GM10847 (cell line): ENCODE results near the gene TMEM52.

Experiments used
- POLR2A ChIP-seq: IDR thresholded peaks from 2 replicates; pipeline ENCODE4 v1.6.1; 2011; ENCODE audit not compliant: insufficient read length; ENCODE audit errors: extremely low read depth

The TMEM52 gene

GRCh38 chr1:1899266-1899966 is 19.7 kb downstream of the TMEM52 start:
- TF ChIP-seq POLR2A, result no peak

DNA sequence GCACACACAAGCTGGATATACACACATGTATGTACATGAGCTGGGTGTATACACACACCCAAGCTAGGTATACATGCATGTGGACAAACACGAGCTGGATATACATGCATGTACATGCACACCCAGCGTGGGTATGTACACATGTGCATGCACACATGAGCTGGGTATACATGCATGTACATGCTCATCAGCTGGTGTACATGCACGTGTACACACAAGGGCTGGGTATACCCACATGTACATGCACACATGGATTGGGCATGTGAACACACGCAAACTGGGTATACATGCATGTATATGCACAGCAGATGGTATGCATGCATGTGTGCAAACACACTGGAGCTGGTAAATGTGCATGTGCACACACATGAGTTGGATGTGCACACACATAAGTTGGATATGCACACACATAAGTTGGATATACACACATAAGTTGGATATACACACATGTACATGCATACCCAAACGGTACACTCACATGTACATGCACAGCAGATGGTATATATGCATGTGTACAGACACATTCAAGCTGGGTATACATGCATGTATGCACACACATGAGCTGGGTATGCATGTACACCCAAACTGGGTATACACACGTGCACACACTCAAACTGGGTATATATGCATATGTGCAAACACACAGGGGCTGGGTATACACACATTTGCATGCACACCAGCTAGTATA is 20.7 kb downstream of the TMEM52 start:
- no peak for TF ChIP-seq POLR2A

GRCh38 chr1:1895456-1896336 is 23.4 kb downstream of the TMEM52 start:
- TF ChIP-seq POLR2A, result no peak

- no peak for TF ChIP-seq POLR2A
Observed at GRCh38 chr1:1895060-1895418, 24.0 kb downstream of the TMEM52 start.

- TF ChIP-seq POLR2A, result no peak
Observed at GRCh38 chr1:1894354-1895059, 24.6 kb downstream of the TMEM52 start.

- no peak for TF ChIP-seq POLR2A
Observed at GRCh38 chr1:1893997-1894353, 25.1 kb downstream of the TMEM52 start.

GRCh38 chr1:1893291-1893985 is 25.6 kb downstream of the TMEM52 start:
- no peak for TF ChIP-seq POLR2A

GRCh38 chr1:1892763-1893120 is 26.3 kb downstream of the TMEM52 start:
- no peak for TF ChIP-seq POLR2A

GRCh38 chr1:1892079-1892762 is 26.9 kb downstream of the TMEM52 start:
- TF ChIP-seq POLR2A, result no peak

GRCh38 chr1:1891349-1892078 is 27.6 kb downstream of the TMEM52 start:
- TF ChIP-seq POLR2A, result peak; percentile 37

- TF ChIP-seq POLR2A, result peak; percentile 85
Observed at GRCh38 chr1:1890506-1891348, 28.4 kb downstream of the TMEM52 start, which contains the start of gene GNB1. Gene GNB1 (minus strand): TSS chr1:1891087. CDS start chr1:1825453, 65,634 bp downstream.

GRCh38 chr1:1889847-1890505 is 29.1 kb downstream of the TMEM52 start:
- peak; percentile 19 for TF ChIP-seq POLR2A
